Activated naive CD4-positive, alpha-beta T cell treated with anti-CD3 and anti-CD28 coated beads, Interleukin-2, amount 50 U/mL, for 24 hours (primary cell): Measurements from ENCODE around the gene DNAJC13.
A peak's percentile ranks its signal among the peaks of the same experiment; 100 is the strongest.
"Not testable (repeated sequence)": the region's sequence is repeated elsewhere in the genome, so short reads cannot be mapped to it uniquely, and the experiment has no call there.

ENCODE experiments used
- H3K27ac Mint-ChIP-seq: one replicate; pipeline ENCODE4 v1.8.0; 2021; ENCODE audit warnings: mild to moderate bottlenecking, mixed read lengths
- H3K27me3 Mint-ChIP-seq: one replicate; pipeline ENCODE4 v1.8.0; 2021; ENCODE audit warnings: mixed read lengths
- H3K36me3 Mint-ChIP-seq: one replicate; pipeline ENCODE4 v1.8.0; 2021; ENCODE audit warnings: mixed read lengths
- H3K4me1 Mint-ChIP-seq: one replicate; pipeline ENCODE4 v1.8.0; 2021; ENCODE audit warnings: mixed read lengths
- H3K4me3 Mint-ChIP-seq: one replicate; pipeline ENCODE4 v1.8.0; 2021; ENCODE audit warnings: mild to moderate bottlenecking, mixed read lengths
- H3K9me3 Mint-ChIP-seq: one replicate; pipeline ENCODE4 v1.8.0; 2021; ENCODE audit warnings: mixed read lengths

Gene DNAJC13

DNA sequence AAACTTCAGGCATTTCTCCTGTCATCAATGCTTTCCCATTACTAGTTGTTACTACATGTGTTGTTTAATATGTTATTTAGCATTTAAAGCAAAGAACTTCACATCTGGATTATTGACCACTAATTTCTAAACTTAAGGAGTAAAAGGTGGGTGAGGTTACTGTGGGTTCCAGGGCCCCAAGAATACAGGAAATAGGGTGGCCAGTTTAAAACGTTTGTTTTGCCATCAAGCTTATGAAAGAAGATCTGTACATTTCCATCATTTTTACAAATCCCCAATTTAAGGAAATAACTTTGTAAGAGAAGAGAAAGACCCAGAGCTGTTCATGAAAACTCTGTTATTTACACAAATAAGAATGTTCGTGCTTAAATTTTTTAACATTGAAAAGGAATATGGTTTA lies 125.3 kb downstream of the DNAJC13 start:
- H3K4me3 Mint-ChIP-seq: no peak overlapping the region

GRCh38 chr3:132543011-132543739 lies 125.9 kb downstream of the DNAJC13 start:
- Mint-ChIP-seq H3K36me3 (peaks cover 11% of the 10 kb centered on the region), H3K4me3 (no peak overlapping the region), H3K27me3 (no peaks in the 10 kb centered on the region), H3K4me1 (peaks cover 18% of the 10 kb centered on the region), H3K9me3 (no peaks in the 10 kb centered on the region), H3K27ac (peak overlapping the region; percentile 20)

More for the DNA sequence above, 125.3 kb downstream of the DNAJC13 start:
- Mint-ChIP-seq H3K4me1 (peaks cover 18% of the 10 kb centered on the region), H3K36me3 (peaks cover 12% of the 10 kb centered on the region), H3K9me3 (no peaks in the 10 kb centered on the region), H3K27ac (peak overlapping the region; percentile 51), H3K27me3 (no peaks in the 10 kb centered on the region)

GRCh38 chr3:132544130-132544529 lies 126.8 kb downstream of the DNAJC13 start:
- Mint-ChIP-seq H3K36me3 (peaks cover 6% of the 10 kb centered on the region), H3K9me3 (no peaks in the 10 kb centered on the region), H3K4me3 (no peak overlapping the region), H3K4me1 (peaks cover 21% of the 10 kb centered on the region), H3K27me3 (no peaks in the 10 kb centered on the region), H3K27ac (no peak overlapping the region)

GRCh38 chr3:132545471-132545870 lies 128.2 kb downstream of the DNAJC13 start:
- H3K4me1 Mint-ChIP-seq: peaks cover 32% of the 10 kb centered on the region
- no peaks in the 10 kb centered on the region for H3K27me3 Mint-ChIP-seq

GRCh38 chr3:132549169-132549568 lies 131.9 kb downstream of the DNAJC13 start:
- Mint-ChIP-seq H3K4me3 (no peak overlapping the region), H3K27ac (peak overlapping the region; percentile 35), H3K27me3 (no peaks in the 10 kb centered on the region), H3K4me1 (peaks cover 21% of the 10 kb centered on the region), H3K9me3 (no peaks in the 10 kb centered on the region), H3K36me3 (peaks cover 2% of the 10 kb centered on the region)

More at GRCh38 chr3:132545471-132545870, 128.2 kb downstream of the DNAJC13 start:
- no peak overlapping the region for H3K4me3 Mint-ChIP-seq
- H3K36me3 Mint-ChIP-seq: peaks cover 3% of the 10 kb centered on the region
- H3K27ac Mint-ChIP-seq: no peak overlapping the region
- H3K9me3 Mint-ChIP-seq: no peaks in the 10 kb centered on the region

DNA sequence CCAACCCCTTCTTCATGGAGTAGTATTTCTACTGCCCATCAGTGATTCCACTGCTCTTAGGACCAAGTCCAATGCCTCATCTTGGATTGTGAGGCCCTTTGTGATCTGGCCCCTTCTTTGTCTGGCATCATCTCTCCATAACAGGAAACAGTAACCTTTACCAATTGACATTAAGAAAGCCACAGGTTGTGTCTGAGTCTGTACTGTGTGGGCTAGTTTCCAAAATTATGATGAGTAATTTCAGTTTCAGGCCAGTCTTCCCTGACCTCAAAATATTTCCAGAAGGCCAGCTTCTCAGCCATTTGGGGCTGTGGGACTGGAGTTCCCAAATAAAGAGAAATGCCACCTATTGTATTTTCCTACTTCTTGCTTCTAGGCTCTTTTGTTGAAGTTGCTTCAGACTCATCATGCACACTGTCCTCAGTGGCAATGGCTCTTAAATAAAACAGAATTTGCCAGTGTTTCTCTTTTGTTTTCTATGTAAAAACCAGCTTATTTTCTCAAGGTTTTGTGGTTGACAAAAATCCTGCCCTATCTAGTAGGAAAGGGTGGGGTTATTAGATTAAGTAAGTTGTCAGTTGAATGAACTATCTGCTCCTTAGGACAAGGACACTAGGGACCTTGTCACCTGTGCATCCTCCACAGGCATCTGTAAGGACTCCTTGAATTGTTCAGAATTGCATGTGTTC lies 132.7 kb downstream of the DNAJC13 start:
- Mint-ChIP-seq H3K4me1 (peaks cover 21% of the 10 kb centered on the region), H3K9me3 (no peaks in the 10 kb centered on the region), H3K27me3 (no peaks in the 10 kb centered on the region), H3K27ac (peak overlapping the region; percentile 74), H3K36me3 (peaks cover 2% of the 10 kb centered on the region), H3K4me3 (peak overlapping the region; percentile 64)

GRCh38 chr3:132550579-132551305 lies 133.4 kb downstream of the DNAJC13 start:
- Mint-ChIP-seq H3K9me3 (no peaks in the 10 kb centered on the region), H3K27ac (no peak overlapping the region), H3K27me3 (no peaks in the 10 kb centered on the region), H3K4me3 (peak overlapping the region; percentile 64), H3K4me1 (peaks cover 21% of the 10 kb centered on the region), H3K36me3 (peaks cover 2% of the 10 kb centered on the region)

- Mint-ChIP-seq H3K4me1 (peaks cover 21% of the 10 kb centered on the region), H3K27me3 (no peaks in the 10 kb centered on the region), H3K27ac (no peak overlapping the region), H3K36me3 (peaks cover 8% of the 10 kb centered on the region), H3K9me3 (no peaks in the 10 kb centered on the region), H3K4me3 (no peak overlapping the region)
These were observed 136.5 kb downstream of the DNAJC13 start for GRCh38 chr3:132553826-132554225.

DNA sequence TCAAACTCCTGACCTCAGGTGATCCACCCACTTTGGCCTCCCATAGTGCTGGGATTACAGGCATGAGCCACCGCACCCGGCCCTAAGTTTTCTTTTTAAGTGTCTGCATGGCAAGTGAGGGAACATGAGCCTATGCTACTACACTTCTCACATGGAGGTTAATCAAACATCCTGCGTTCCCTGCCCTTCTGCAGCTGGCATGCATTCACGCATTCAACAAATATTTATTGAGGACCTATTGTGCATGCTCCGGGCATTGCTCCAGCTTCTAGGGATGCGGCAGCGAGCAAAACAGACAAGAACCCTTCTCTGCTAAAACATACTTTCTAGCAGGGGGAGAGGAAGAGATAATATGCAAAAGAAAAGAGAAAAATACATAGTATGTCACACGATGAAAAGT lies 137.1 kb downstream of the DNAJC13 start:
- Mint-ChIP-seq H3K4me3 (no peak overlapping the region), H3K27me3 (no peaks in the 10 kb centered on the region), H3K4me1 (peaks cover 17% of the 10 kb centered on the region), H3K36me3 (peaks cover 9% of the 10 kb centered on the region), H3K27ac (no peak overlapping the region), H3K9me3 (no peaks in the 10 kb centered on the region)

DNA sequence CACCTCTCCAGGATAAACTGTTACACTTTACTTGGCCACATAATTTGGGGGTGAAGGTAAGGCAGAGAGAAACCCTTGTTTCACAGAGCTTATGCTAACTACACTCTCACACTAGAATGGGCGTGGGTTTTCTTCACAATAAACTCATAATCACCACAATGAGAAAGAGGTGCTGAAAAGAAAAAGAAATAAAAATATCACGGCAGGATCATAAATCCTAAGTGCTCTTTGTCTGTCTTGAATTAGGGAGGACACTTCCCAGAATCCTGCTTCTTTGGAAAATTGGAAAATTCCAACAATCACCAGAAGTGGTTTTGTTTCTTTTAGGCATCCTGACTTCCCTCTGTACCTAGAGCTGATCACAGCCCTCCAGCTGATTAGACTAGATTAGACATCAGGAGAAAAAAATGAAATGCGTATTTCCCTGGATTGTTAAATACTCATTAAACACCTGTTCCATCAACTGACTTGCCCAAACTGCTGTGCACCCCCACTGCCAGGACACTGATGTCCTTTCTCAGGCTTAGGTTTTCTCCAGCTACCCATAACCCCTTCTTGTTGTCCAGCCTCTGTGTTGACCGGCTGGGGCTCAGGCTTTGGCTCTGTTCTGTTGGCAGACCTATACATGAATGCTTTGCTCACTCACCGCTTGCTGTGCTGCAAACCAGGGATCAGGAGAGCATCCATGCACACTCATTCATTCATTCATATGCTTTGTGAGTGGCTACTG lies 138.2 kb downstream of the DNAJC13 start:
- Mint-ChIP-seq H3K36me3 (peaks cover 9% of the 10 kb centered on the region), H3K9me3 (no peaks in the 10 kb centered on the region), H3K4me1 (peaks cover 7% of the 10 kb centered on the region), H3K4me3 (no peak overlapping the region), H3K27ac (no peak overlapping the region), H3K27me3 (no peaks in the 10 kb centered on the region)

DNA sequence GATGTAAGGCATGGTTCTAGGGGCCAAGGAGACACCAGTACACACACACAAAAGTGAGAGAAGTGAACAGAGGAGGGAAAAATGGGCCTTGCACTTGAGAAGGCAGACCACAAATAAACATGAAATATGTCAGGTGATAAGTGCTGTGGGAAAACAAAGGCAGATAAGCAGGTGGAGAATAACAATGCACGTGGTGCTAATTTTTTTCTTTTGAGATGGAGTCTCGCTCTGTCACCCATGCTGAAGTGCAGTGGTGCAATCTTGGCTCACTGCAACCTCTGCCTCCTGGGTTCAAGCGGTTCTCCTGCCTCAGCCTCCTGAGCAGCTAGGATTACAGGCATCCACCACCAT lies 138.7 kb downstream of the DNAJC13 start:
- not testable (repeated sequence) for H3K27ac Mint-ChIP-seq, H3K27me3 Mint-ChIP-seq, H3K9me3 Mint-ChIP-seq, H3K4me1 Mint-ChIP-seq, H3K4me3 Mint-ChIP-seq
- peaks cover 11% of the 10 kb centered on the region for H3K36me3 Mint-ChIP-seq

- no peaks in the 10 kb centered on the region for H3K9me3 Mint-ChIP-seq
- no peaks in the 10 kb centered on the region for H3K27me3 Mint-ChIP-seq
- no peaks in the 10 kb centered on the region for H3K4me1 Mint-ChIP-seq
- H3K27ac Mint-ChIP-seq: no peak overlapping the region
- H3K4me3 Mint-ChIP-seq: no peak overlapping the region
- H3K36me3 Mint-ChIP-seq: peaks cover 11% of the 10 kb centered on the region
These were observed 139.3 kb downstream of the DNAJC13 start for GRCh38 chr3:132556508-132557159.

GRCh38 chr3:132561003-132561402 lies 143.7 kb downstream of the DNAJC13 start:
- Mint-ChIP-seq H3K4me1 (no peaks in the 10 kb centered on the region), H3K27me3 (no peaks in the 10 kb centered on the region), H3K27ac (no peak overlapping the region), H3K36me3 (peaks cover 30% of the 10 kb centered on the region), H3K9me3 (no peaks in the 10 kb centered on the region), H3K4me3 (no peak overlapping the region)

GRCh38 chr3:132563420-132564069 lies 146.2 kb downstream of the DNAJC13 start:
- Mint-ChIP-seq H3K4me3 (no peak overlapping the region), H3K36me3 (peaks cover 27% of the 10 kb centered on the region), H3K9me3 (no peaks in the 10 kb centered on the region), H3K27ac (no peak overlapping the region), H3K27me3 (no peaks in the 10 kb centered on the region), H3K4me1 (no peaks in the 10 kb centered on the region)

GRCh38 chr3:132564070-132564465 lies 146.8 kb downstream of the DNAJC13 start:
- H3K36me3 Mint-ChIP-seq: peaks cover 26% of the 10 kb centered on the region
- no peaks in the 10 kb centered on the region for H3K4me1 Mint-ChIP-seq
- H3K27ac Mint-ChIP-seq: no peak overlapping the region
- no peaks in the 10 kb centered on the region for H3K27me3 Mint-ChIP-seq
- no peak overlapping the region for H3K4me3 Mint-ChIP-seq
- H3K9me3 Mint-ChIP-seq: no peaks in the 10 kb centered on the region
